ENCODE measurements around the gene LRRC28.

DNA sequence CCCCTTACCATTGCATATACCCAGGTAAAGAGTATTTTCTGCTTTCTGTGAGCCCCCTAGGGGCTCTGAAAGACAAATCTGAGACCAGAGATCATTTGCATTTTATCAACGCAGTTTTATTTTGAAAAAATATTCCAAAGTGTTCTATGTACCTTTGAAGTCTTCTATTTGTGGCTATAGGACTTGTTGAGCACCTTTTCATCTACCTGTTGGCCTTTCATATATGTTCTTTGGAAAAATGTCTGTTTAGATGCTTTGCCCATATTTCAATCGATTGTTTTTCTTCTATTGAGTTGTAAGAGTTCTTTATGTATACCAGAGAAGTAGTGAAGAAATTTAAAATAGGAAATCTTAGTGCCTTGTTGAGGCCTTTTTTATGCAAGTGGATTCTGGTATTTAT lies 94.0 kb downstream of the LRRC28 start:
- TF ChIP-seq, protein P1, sequence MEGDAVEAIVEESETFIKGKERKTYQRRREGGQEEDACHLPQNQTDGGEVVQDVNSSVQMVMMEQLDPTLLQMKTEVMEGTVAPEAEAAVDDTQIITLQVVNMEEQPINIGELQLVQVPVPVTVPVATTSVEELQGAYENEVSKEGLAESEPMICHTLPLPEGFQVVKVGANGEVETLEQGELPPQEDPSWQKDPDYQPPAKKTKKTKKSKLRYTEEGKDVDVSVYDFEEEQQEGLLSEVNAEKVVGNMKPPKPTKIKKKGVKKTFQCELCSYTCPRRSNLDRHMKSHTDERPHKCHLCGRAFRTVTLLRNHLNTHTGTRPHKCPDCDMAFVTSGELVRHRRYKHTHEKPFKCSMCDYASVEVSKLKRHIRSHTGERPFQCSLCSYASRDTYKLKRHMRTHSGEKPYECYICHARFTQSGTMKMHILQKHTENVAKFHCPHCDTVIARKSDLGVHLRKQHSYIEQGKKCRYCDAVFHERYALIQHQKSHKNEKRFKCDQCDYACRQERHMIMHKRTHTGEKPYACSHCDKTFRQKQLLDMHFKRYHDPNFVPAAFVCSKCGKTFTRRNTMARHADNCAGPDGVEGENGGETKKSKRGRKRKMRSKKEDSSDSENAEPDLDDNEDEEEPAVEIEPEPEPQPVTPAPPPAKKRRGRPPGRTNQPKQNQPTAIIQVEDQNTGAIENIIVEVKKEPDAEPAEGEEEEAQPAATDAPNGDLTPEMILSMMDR (IDR thresholded peaks at IDR 0.05 in 2 of 3, conservative IDR thresholded peaks at IDR 0.05 in 1 of 3; ENCODE audit: borderline replicate concordance in 1 of 3, insufficient read depth in 1 of 3, low read depth in 2 of 3, low read length in 2 of 3): no peak
- no peak for TF ChIP-seq EZH2 (IDR thresholded peaks at IDR 0.05)
- TF ChIP-seq, protein P2, sequence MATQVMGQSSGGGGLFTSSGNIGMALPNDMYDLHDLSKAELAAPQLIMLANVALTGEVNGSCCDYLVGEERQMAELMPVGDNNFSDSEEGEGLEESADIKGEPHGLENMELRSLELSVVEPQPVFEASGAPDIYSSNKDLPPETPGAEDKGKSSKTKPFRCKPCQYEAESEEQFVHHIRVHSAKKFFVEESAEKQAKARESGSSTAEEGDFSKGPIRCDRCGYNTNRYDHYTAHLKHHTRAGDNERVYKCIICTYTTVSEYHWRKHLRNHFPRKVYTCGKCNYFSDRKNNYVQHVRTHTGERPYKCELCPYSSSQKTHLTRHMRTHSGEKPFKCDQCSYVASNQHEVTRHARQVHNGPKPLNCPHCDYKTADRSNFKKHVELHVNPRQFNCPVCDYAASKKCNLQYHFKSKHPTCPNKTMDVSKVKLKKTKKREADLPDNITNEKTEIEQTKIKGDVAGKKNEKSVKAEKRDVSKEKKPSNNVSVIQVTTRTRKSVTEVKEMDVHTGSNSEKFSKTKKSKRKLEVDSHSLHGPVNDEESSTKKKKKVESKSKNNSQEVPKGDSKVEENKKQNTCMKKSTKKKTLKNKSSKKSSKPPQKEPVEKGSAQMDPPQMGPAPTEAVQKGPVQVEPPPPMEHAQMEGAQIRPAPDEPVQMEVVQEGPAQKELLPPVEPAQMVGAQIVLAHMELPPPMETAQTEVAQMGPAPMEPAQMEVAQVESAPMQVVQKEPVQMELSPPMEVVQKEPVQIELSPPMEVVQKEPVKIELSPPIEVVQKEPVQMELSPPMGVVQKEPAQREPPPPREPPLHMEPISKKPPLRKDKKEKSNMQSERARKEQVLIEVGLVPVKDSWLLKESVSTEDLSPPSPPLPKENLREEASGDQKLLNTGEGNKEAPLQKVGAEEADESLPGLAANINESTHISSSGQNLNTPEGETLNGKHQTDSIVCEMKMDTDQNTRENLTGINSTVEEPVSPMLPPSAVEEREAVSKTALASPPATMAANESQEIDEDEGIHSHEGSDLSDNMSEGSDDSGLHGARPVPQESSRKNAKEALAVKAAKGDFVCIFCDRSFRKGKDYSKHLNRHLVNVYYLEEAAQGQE (IDR thresholded peaks at IDR 0.05; ENCODE audit: low read depth): no peak
- TF ChIP-seq POLR2AphosphoS5 (IDR thresholded peaks at IDR 0.05; ENCODE audit: low read depth, low read length): no peak
- no peak for TF ChIP-seq POLR2A (IDR thresholded peaks at IDR 0.05; ENCODE audit: borderline replicate concordance, extremely low read depth, insufficient read depth, insufficient read length)
- TF ChIP-seq, protein P3, sequence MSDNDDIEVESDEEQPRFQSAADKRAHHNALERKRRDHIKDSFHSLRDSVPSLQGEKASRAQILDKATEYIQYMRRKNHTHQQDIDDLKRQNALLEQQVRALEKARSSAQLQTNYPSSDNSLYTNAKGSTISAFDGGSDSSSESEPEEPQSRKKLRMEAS (IDR thresholded peaks at IDR 0.05): no peak
- no peak for TF ChIP-seq SRF (IDR thresholded peaks at IDR 0.05; ENCODE audit: low read depth)
- no peak for TF ChIP-seq CEBPB (IDR thresholded peaks at IDR 0.05; ENCODE audit: low read depth)
- no peak for TF ChIP-seq EGR1 (IDR thresholded peaks at IDR 0.05; ENCODE audit: low read depth)
- TF ChIP-seq, protein P4, sequence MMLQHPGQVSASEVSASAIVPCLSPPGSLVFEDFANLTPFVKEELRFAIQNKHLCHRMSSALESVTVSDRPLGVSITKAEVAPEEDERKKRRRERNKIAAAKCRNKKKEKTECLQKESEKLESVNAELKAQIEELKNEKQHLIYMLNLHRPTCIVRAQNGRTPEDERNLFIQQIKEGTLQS (IDR thresholded peaks at IDR 0.05): no peak
- TF ChIP-seq ZNF274 (IDR thresholded peaks at IDR 0.05; ENCODE audit: low read depth, low read length): no peak

Data from HCT116 (cell line).